Loucy (cell line): ENCODE data around the gene RAD9A.

Experiments
- H2AFZ ChIP-seq: fragments of 200-600 bp; sonication (generic); 2 replicates; pipeline ENCODE4 v1.6.0; 2016; ENCODE audit warnings: antibody characterized with exemption, mild to moderate bottlenecking, low read length, moderate library complexity
- H3F3A ChIP-seq: fragments of 200-600 bp; 2 replicates; pipeline ENCODE4 v1.6.0; 2016; ENCODE audit warnings: antibody characterized with exemption, low read depth, mild to moderate bottlenecking
- H3K27me3 ChIP-seq: fragments of 200-600 bp; sonication (generic); 2 replicates; pipeline ENCODE4 v1.6.1; 2014; ENCODE audit warnings: low read length, mild to moderate bottlenecking; ENCODE audit not compliant: insufficient read depth, poor library complexity, severe bottlenecking
- H3K36me3 ChIP-seq: fragments of 200-600 bp; sonication (generic); 2 replicates; pipeline ENCODE4 v1.6.1; 2016; ENCODE audit warnings: low read length; ENCODE audit not compliant: insufficient read depth
- H3K4me1 ChIP-seq: fragments of 200-600 bp; sonication (generic); 2 replicates; pipeline ENCODE4 v1.5.1; 2014; ENCODE audit warnings: low read length, mild to moderate bottlenecking; ENCODE audit not compliant: insufficient read depth, poor library complexity, severe bottlenecking
- H3K4me2 ChIP-seq: fragments of 200-600 bp; sonication (generic); 2 replicates; pipeline ENCODE4 v1.6.0; 2014; ENCODE audit warnings: antibody characterized with exemption, low read length, low read depth, mild to moderate bottlenecking; ENCODE audit not compliant: poor library complexity, severe bottlenecking
- H3K4me3 ChIP-seq: fragments of 200-600 bp; sonication (generic); 2 replicates; pipeline ENCODE4 v1.5.1; 2014; ENCODE audit warnings: low read length, mild to moderate bottlenecking, mixed read lengths; ENCODE audit not compliant: poor library complexity, severe bottlenecking
- H3K79me2 ChIP-seq: fragments of 200-600 bp; sonication (generic); 2 replicates; pipeline ENCODE4 v1.6.1; 2014; ENCODE audit warnings: low read length; ENCODE audit not compliant: insufficient read depth
- H3K9ac ChIP-seq: fragments of 200-600 bp; sonication (generic); 2 replicates; pipeline ENCODE4 v1.6.0; 2014; ENCODE audit warnings: mild to moderate bottlenecking, low read depth, low read length, moderate library complexity; ENCODE audit not compliant: poor library complexity, severe bottlenecking
- H3K9me2 ChIP-seq: fragments of 200-600 bp; sonication (generic); replicated peaks from 2 replicates; pipeline ENCODE4 v1.6.1; 2016; ENCODE audit warnings: low read depth, low read length, mixed read lengths
- H3K9me3 ChIP-seq: fragments of 200-600 bp; sonication (generic); 2 replicates; pipeline ENCODE4 v1.6.1; 2014; ENCODE audit warnings: mild to moderate bottlenecking, antibody characterized with exemption, low read length, low read depth; ENCODE audit not compliant: insufficient read depth
- H4K20me1 ChIP-seq: fragments of 200-600 bp; sonication (generic); 2 replicates; pipeline ENCODE4 v1.6.0; 2014; ENCODE audit warnings: antibody characterized with exemption, low read length, mild to moderate bottlenecking; ENCODE audit not compliant: insufficient read depth, poor library complexity, severe bottlenecking
- EZH2phosphoT487 ChIP-seq: fragments of 200-600 bp; IDR thresholded peaks from 2 replicates; pipeline ENCODE4 v1.6.1; 2018; ENCODE audit warnings: antibody characterized with exemption, mild to moderate bottlenecking, moderate library complexity, borderline replicate concordance
- TF ChIP-seq, protein P1 (sequence below): fragments of 200-600 bp; sonication (generic); conservative IDR thresholded peaks from 2 replicates; pipeline ENCODE4 v1.5.1; 2014; ENCODE audit warnings: mild to moderate bottlenecking, antibody characterized with exemption, low read length

The RAD9A gene

DNA sequence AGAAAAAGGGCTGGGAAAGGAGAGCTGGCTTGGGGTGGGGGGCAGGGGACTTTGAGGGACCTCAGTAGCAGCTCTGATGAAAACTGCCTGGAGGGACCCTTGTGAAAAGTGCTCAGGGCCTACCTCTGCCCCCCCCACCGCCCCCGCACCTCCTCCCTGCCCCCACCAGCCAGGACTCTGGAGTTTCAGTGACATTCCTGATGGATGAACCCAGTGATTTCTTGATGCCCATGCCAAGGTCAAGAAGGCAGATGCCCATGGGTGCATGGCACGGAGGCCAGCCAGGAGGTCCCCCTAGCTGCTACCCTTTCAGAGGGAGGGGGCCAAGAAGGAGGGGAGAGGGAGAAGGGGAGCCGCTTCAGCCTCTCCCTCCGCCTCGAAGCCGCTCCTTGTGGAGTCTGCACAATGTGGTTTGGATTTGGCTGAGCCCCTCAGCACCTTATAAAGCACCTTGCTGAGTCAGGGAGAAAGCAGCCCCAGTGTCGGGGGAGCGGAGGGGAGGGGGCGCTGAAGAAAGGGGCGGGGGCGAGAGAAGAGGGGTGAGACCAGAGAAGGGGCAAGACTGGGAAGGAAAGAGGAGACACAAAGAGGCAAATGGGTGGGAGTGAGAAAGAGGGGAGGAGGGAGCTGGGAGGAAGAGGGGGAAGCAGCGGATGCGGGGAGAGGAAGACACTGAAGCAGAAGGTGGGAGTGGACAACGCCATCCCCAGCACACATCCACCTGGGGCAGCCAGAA is 16.3 kb upstream of the RAD9A start:
- H4K20me1 ChIP-seq = no peaks in the 10 kb centered on the region
- H3K4me3 ChIP-seq = no peak overlapping the region
- H2AFZ ChIP-seq = no peak overlapping the region
- no peaks in the 10 kb centered on the region for H3K36me3 ChIP-seq
- H3K79me2 ChIP-seq = peaks cover 4% of the 10 kb centered on the region; the same call in 1 of the 2 replicates
- H3K9me3 ChIP-seq = no peaks in the 10 kb centered on the region
- H3K4me2 ChIP-seq = no peak overlapping the region
- no peak for TF ChIP-seq EZH2phosphoT487
- H3K27me3 ChIP-seq = no peaks in the 10 kb centered on the region
- H3F3A ChIP-seq = no peaks in the 10 kb centered on the region
- H3K9me2 ChIP-seq = no peaks in the 10 kb centered on the region
- peaks cover 41% of the 10 kb centered on the region for H3K4me1 ChIP-seq
- no peak overlapping the region for H3K9ac ChIP-seq

DNA sequence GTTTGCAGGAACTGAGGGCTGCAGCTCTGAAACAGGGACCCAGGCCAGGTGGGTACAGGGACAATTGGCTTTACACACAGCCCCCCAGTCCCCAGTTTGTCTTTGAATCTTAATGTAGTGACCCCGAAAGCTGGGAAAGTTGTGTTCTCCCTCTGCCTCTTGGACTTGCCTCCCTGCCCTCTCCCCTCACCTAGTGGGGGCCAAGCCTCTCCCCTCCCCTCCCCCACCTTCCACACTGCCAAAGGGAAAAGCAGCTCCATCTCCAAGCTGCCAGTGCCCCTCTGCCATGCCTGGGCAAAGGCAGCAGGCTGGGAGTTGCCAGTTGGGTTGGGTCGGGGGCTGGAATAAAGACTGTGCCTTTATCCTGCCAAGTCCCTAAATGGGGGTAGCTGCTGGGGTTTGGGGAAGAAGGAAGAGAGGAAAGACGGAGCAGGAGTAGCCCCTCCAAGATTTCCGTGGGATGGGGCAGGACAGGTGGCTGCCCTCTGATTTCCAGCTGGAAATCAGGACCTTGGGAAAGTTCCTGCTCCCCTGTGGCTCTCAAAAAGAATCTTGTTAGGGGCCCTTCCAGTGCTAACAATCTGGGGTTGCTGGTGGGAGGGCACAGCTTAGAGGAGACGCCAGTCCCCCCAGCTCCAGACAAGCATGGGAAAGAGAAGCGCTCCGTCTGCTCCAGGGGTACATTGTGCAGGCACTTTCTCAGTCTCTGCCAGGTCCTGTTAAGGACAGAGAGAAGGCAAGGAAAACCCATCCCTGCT is 15.5 kb upstream of the RAD9A start:
- Histone ChIP-seq H4K20me1 (no peaks in the 10 kb centered on the region), H3K36me3 (no peaks in the 10 kb centered on the region), H3K9me2 (no peaks in the 10 kb centered on the region), H2AFZ (no peak overlapping the region), H3K9me3 (no peaks in the 10 kb centered on the region), H3K9ac (no peak overlapping the region), H3F3A (no peaks in the 10 kb centered on the region), H3K4me2 (no peak overlapping the region), H3K79me2 (0 out of 2 replicates have a peak, but pooled peaks cover 4% of the 10 kb centered on the region), H3K4me3 (no peak overlapping the region), H3K27me3 (no peaks in the 10 kb centered on the region), H3K4me1 (peaks cover 34% of the 10 kb centered on the region)
- TF ChIP-seq, protein P1, sequence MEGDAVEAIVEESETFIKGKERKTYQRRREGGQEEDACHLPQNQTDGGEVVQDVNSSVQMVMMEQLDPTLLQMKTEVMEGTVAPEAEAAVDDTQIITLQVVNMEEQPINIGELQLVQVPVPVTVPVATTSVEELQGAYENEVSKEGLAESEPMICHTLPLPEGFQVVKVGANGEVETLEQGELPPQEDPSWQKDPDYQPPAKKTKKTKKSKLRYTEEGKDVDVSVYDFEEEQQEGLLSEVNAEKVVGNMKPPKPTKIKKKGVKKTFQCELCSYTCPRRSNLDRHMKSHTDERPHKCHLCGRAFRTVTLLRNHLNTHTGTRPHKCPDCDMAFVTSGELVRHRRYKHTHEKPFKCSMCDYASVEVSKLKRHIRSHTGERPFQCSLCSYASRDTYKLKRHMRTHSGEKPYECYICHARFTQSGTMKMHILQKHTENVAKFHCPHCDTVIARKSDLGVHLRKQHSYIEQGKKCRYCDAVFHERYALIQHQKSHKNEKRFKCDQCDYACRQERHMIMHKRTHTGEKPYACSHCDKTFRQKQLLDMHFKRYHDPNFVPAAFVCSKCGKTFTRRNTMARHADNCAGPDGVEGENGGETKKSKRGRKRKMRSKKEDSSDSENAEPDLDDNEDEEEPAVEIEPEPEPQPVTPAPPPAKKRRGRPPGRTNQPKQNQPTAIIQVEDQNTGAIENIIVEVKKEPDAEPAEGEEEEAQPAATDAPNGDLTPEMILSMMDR = no peak
- no peak for TF ChIP-seq EZH2phosphoT487

GRCh38 chr11:67376873-67377808 is 14.6 kb upstream of the RAD9A start:
- Histone ChIP-seq H3K4me3 (no peak overlapping the region), H3K9ac (no peak overlapping the region), H3F3A (no peaks in the 10 kb centered on the region), H3K4me2 (no peak overlapping the region), H3K9me2 (no peaks in the 10 kb centered on the region), H3K79me2 (no peaks in the 10 kb centered on the region), H4K20me1 (no peaks in the 10 kb centered on the region), H3K27me3 (no peaks in the 10 kb centered on the region), H2AFZ (no peak overlapping the region), H3K36me3 (no peaks in the 10 kb centered on the region), H3K4me1 (peaks cover 25% of the 10 kb centered on the region), H3K9me3 (no peaks in the 10 kb centered on the region)
- TF ChIP-seq EZH2phosphoT487 = no peak
- TF ChIP-seq, protein P1 = no peak
